Right lobe of liver (tissue), 6 donors: Measurements from ENCODE around the gene SCN1A. TPM values are rescaled to one million over a fixed set of nuclear protein-coding genes. Genes with fewer than 3 reads are reported as not detected.

Experiments
- ATAC-seq, 4 donors: fragments of 200-7000 bp; cut with Tn5 transposase; one replicate each; pipeline ENCODE4 v1.9.1; 2020; ENCODE audit warnings: mild to moderate bottlenecking in 4 of 4, moderate library complexity in 4 of 4
- DNase-seq, 3 donors: peaks; one replicate each; pipeline ENCODE4 v3.0.0-alpha.2; 2020
- H3K27ac ChIP-seq, 3 donors: fragments of 200-600 bp; one replicate each; pipeline ENCODE4 v1.8.0; 2022
- H3K27me3 ChIP-seq, 2 donors: fragments of 200-600 bp; one replicate each; pipeline ENCODE4 v1.8.0; 2022
- H3K36me3 ChIP-seq, 4 donors: fragments of 200-600 bp; sonication (generic) in 1 of 4; one replicate each; pipeline versions ENCODE4 v1.5.1 to v1.8.0; 2017 to 2022; ENCODE audit warnings: control low read depth in 1 of 4
- H3K4me1 ChIP-seq, 4 donors: fragments of 200-600 bp; sonication (generic) in 1 of 4; one replicate each; pipeline versions ENCODE4 v1.5.1 to v1.8.0; 2017 to 2022; ENCODE audit warnings: control low read depth in 1 of 4
- H3K4me3 ChIP-seq, 3 donors: fragments of 200-600 bp; one replicate each; pipeline ENCODE4 v1.8.0; 2022
- H3K9me3 ChIP-seq, 4 donors: fragments of 200-600 bp; sonication (generic) in 1 of 4; one replicate each; pipeline versions ENCODE4 v1.5.1 to v1.8.0; 2017 to 2022; ENCODE audit warnings: control low read depth in 1 of 4
- CTCF ChIP-seq, 4 donors: fragments of 200-600 bp in 3 of 4; fragments of 450-650 bp in 1 of 4; IDR thresholded peaks; one replicate each; pipeline versions ENCODE4 v1.5.1 to v1.8.0; 2016 to 2022; ENCODE audit warnings: antibody characterized with exemption in 4 of 4, mild to moderate bottlenecking in 2 of 4
- POLR2A ChIP-seq: fragments of 450-650 bp; IDR thresholded peaks from one replicate; pipeline ENCODE4 v1.6.1; 2017; ENCODE audit warnings: antibody characterized with exemption, mild to moderate bottlenecking
- WGBS: methylation state at CpG from one replicate; pipeline ENCODE4 v1.1.6; 2018; ENCODE audit warnings: low coverage, low lambda C conversion rate; ENCODE audit not compliant: insufficient coverage; ENCODE audit errors: missing lambda C conversion rate; 5-methylcytosine and 5-hydroxymethylcytosine counted together
- intact Hi-C, 2 donors: fragments of 100-400 bp; cut with DNase I; formaldehyde crosslinking; loops; one replicate each; pipeline versions ENCODE4 v1.11.2 to v1.14.1; 2022
- total RNA-seq, 6 experiments: library from RNA; depleted of rRNA in 2 of 6; stranded (reverse); fragments of >200 nt in 2 of 6; fragmentation: NEBNext Ultra II Directional in 3 of 6; extraction: Animal tissue kit (Norgen Biotek cat#: 25700) in 3 of 6; gene quantifications; one replicate each; pipeline versions ENCODE4 v1.1.0 to v1.2.4, GENCODE V29; 2016 to 2023
- donor health status: DM: no; HTN: yes; CAD: no.
- donor health status: DM: no; HTN: no; CAD: no.
- donor health status: DM: no; HTN: no; CAD: no.
- donor health status: DM: no; HTN: yes; CAD: no.
- donor health status: DM: no; HTN: yes; CAD: no.

SCN1A gene
- total RNA-seq, 6 experiments from 2014 or later, result not detected

GRCh38 chr2:166013878-166014277, 113.9 kb downstream of the SCN1A start:
- no peaks in the 10 kb centered on the region for H3K27me3 ChIP-seq
- no peaks in the 10 kb centered on the region for H3K4me1 ChIP-seq
- no peaks in the 10 kb centered on the region for H3K36me3 ChIP-seq
- 25% methylated on average over 1 of the region's 1 CpG for WGBS
- H3K27ac ChIP-seq, result no peak overlapping the region
- intact Hi-C loops, result no loop called here
- H3K4me3 ChIP-seq, result no peak overlapping the region
- no peaks in the 10 kb centered on the region for H3K9me3 ChIP-seq
- ATAC-seq, result no peak
- no peak for DNase-seq
- TF ChIP-seq CTCF (IDR thresholded peaks at IDR 0.05) (no peak), POLR2A (no peak)

- H3K27me3 ChIP-seq, result no peaks in the 10 kb centered on the region
- no peak for ATAC-seq
- no peaks in the 10 kb centered on the region for H3K4me1 ChIP-seq
- H3K27ac ChIP-seq, result no peak overlapping the region
- no peaks in the 10 kb centered on the region for H3K36me3 ChIP-seq
- WGBS, result 41% methylated on average over 1 of the region's 1 CpG
- DNase-seq, result no peak
- no peak overlapping the region for H3K4me3 ChIP-seq
- H3K9me3 ChIP-seq, result no peaks in the 10 kb centered on the region
- intact Hi-C loops, result no loop called here
- TF ChIP-seq CTCF (IDR thresholded peaks at IDR 0.05) (no peak), POLR2A (no peak)
These were observed 116.2 kb downstream of the SCN1A start for GRCh38 chr2:166011660-166012059.

GRCh38 chr2:166000401-166000800, 127.4 kb downstream of the SCN1A start:
- H3K36me3 ChIP-seq, result no peaks in the 10 kb centered on the region
- H3K4me1 ChIP-seq, result no peaks in the 10 kb centered on the region
- no peaks in the 10 kb centered on the region for H3K9me3 ChIP-seq
- WGBS, result 67% methylated on average over 2 of the region's 2 CpGs
- intact Hi-C loops, result no loop called here
- DNase-seq, result no peak
- no peak overlapping the region for H3K27ac ChIP-seq
- no peak for ATAC-seq
- H3K27me3 ChIP-seq, result no peaks in the 10 kb centered on the region
- TF ChIP-seq POLR2A (no peak), CTCF (IDR thresholded peaks at IDR 0.05) (no peak)
- H3K4me3 ChIP-seq, result no peak overlapping the region

GRCh38 chr2:165990846-165991245, 137.0 kb downstream of the SCN1A start:
- intact Hi-C loops, result no loop called here
- no peak for TF ChIP-seq POLR2A
- no peak for TF ChIP-seq CTCF (IDR thresholded peaks at IDR 0.05)

GRCh38 chr2:165989851-165990250, 138.0 kb downstream of the SCN1A start:
- H3K4me1 ChIP-seq, result no peaks in the 10 kb centered on the region
- TF ChIP-seq CTCF (IDR thresholded peaks at IDR 0.05), result no peak
- intact Hi-C loops, result no loop called here
- 6% methylated on average over 1 of the region's 1 CpG for WGBS
- no peak overlapping the region for H3K4me3 ChIP-seq
- no peaks in the 10 kb centered on the region for H3K9me3 ChIP-seq
- H3K27me3 ChIP-seq, result no peaks in the 10 kb centered on the region
- DNase-seq, result no peak
- H3K36me3 ChIP-seq, result no peaks in the 10 kb centered on the region
- H3K27ac ChIP-seq, result no peak overlapping the region
- ATAC-seq, result no peak

More at GRCh38 chr2:165990846-165991245, 137.0 kb downstream of the SCN1A start:
- no peak overlapping the region for H3K4me3 ChIP-seq
- no peaks in the 10 kb centered on the region for H3K27me3 ChIP-seq
- H3K4me1 ChIP-seq, result no peaks in the 10 kb centered on the region
- no peaks in the 10 kb centered on the region for H3K36me3 ChIP-seq
- no peak for ATAC-seq
- H3K27ac ChIP-seq, result no peak overlapping the region
- no peaks in the 10 kb centered on the region for H3K9me3 ChIP-seq
- no peak for DNase-seq
